Measurements from ENCODE around the gene MCUR1.

- TF ChIP-seq CTCF (conservative IDR thresholded peaks at IDR 0.05 in 1 of 2, IDR thresholded peaks at IDR 0.05 in 1 of 2; ENCODE audit: low read depth in 1 of 2, low read length in 2 of 2): peak; percentile 94 to 97
- TF ChIP-seq EZH2 (IDR thresholded peaks at IDR 0.05; ENCODE audit: low read length, missing control alignments): no peak
Observed at GRCh38 chr6:13795041-13795750, 19.2 kb downstream of the MCUR1 start.

Measured in fibroblast of lung (primary cell).